Measurements from ENCODE around the gene SLC35D2.

SLC35D2 gene

DNA sequence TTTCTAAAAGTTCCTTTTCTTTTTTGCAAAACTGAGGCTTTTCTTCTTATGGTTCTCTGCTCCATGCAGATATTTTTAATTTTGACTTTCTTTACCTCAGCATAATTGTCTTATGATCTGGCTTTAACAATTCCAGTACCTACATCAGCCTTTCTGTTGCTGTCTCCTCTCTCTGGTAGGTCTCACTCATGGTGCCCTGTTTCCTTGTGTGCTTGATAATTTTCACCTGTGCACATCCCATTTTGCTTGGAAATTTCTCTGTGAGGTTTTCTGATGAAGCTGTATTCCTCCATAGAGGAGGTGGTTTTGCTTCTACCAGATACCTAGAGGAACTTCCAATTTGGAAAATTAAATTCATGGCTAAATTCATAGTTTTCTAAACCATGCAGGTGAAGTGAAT, 79.3 kb downstream of the SLC35D2 start:
- Histone ChIP-seq H3K27ac (ENCODE audit: low read depth, low read length, severe bottlenecking) (no peak overlapping the region), H3K4me1 (ENCODE audit: control insufficient read depth, insufficient read depth, low read length, poor library complexity, severe bottlenecking) (peaks cover 8% of the 10 kb centered on the region), H3K36me3 (ENCODE audit: control insufficient read depth, insufficient read depth, low read length) (no peaks in the 10 kb centered on the region), H3K4me3 (ENCODE audit: extremely low read depth, insufficient read depth, low read length, poor library complexity, severe bottlenecking) (no peak overlapping the region), H3K9me3 (ENCODE audit: control insufficient read depth, low read length) (no peaks in the 10 kb centered on the region)

DNA sequence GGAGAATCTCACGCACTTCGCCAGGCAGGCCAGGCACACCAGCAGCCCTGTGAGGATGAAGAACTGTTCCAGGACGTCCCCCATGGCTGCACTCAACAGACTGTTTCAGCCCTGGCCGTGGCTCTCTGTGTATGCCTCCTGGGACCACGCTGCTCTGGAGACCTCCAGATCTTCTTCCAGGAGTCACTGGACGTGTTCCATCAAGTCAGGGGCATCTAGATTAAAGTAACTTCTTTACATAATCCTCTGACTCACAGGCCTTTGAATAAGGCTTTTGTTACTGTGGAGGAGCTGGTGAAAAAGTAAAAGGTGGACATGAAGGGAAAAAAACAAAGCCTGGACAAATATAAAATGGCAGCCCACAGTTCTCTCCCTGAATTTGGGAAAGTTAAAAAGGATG, 81.5 kb downstream of the SLC35D2 start, which contains the start of gene HSD17B3:
Gene HSD17B3, minus strand, starts transcription at position 156 of the 400 bp plus-strand sequence. Its CDS starts 72 bp downstream, at position 84.
- 90 to 91% methylated on average over 5 of the region's 6 CpGs for WGBS, 2 experiments (ENCODE audit: insufficient coverage in 2 of 2)
- Histone ChIP-seq H3K4me1 (ENCODE audit: control insufficient read depth, insufficient read depth, low read length, poor library complexity, severe bottlenecking) (peaks cover 8% of the 10 kb centered on the region), H3K27ac (ENCODE audit: low read depth, low read length, severe bottlenecking) (no peak within 1 kb of the TSS), H3K9me3 (ENCODE audit: control insufficient read depth, low read length) (no peaks in the 10 kb centered on the region), H3K4me3 (ENCODE audit: extremely low read depth, insufficient read depth, low read length, poor library complexity, severe bottlenecking) (no peak within 1 kb of the TSS), H3K36me3 (ENCODE audit: control insufficient read depth, insufficient read depth, low read length) (no peaks in the 10 kb centered on the region)

DNA sequence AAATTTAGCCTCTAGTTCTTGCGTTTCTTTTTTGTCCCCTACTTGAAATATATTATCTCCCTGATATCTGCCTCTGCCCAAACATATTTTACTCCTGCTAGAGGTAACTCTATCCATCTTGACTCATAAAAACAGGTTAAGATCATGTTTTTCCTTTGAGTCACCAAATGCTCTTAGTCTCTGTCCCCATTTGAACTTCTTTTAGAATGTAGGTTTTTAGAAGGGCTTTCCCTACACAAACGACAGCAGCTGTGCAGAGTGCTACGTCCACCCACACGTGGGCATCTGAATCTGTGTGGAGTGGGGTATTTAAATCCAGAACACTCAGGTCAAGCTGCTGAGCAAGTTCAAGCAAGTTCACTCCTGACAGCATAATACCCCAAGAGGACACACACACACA, 83.7 kb downstream of the SLC35D2 start:
- no peak overlapping the region for H3K27ac ChIP-seq (ENCODE audit: low read depth, low read length, severe bottlenecking)
- H3K36me3 ChIP-seq (ENCODE audit: control insufficient read depth, insufficient read depth, low read length), result no peaks in the 10 kb centered on the region
- no peak overlapping the region for H3K4me3 ChIP-seq (ENCODE audit: extremely low read depth, insufficient read depth, low read length, poor library complexity, severe bottlenecking)
- WGBS, 2 experiments (ENCODE audit: insufficient coverage in 2 of 2), result 91 to 100% methylated on average over 1 of the region's 4 CpGs
- H3K4me1 ChIP-seq (ENCODE audit: control insufficient read depth, insufficient read depth, low read length, poor library complexity, severe bottlenecking), result peaks cover 8% of the 10 kb centered on the region
- no peaks in the 10 kb centered on the region for H3K9me3 ChIP-seq (ENCODE audit: control insufficient read depth, low read length)

- Histone ChIP-seq H3K36me3 (ENCODE audit: control insufficient read depth, insufficient read depth, low read length) (no peaks in the 10 kb centered on the region), H3K4me3 (ENCODE audit: extremely low read depth, insufficient read depth, low read length, poor library complexity, severe bottlenecking) (no peak overlapping the region), H3K27ac (ENCODE audit: low read depth, low read length, severe bottlenecking) (no peak overlapping the region), H3K9me3 (ENCODE audit: control insufficient read depth, low read length) (no peaks in the 10 kb centered on the region), H3K4me1 (ENCODE audit: control insufficient read depth, insufficient read depth, low read length, poor library complexity, severe bottlenecking) (no peaks in the 10 kb centered on the region)
- WGBS, 2 experiments (ENCODE audit: insufficient coverage in 2 of 2), result 89 to 100% methylated on average over 1 to 2 of the region's 3 CpGs
Measured at GRCh38 chr9:96294159-96294545, 89.4 kb downstream of the SLC35D2 start.

DNA sequence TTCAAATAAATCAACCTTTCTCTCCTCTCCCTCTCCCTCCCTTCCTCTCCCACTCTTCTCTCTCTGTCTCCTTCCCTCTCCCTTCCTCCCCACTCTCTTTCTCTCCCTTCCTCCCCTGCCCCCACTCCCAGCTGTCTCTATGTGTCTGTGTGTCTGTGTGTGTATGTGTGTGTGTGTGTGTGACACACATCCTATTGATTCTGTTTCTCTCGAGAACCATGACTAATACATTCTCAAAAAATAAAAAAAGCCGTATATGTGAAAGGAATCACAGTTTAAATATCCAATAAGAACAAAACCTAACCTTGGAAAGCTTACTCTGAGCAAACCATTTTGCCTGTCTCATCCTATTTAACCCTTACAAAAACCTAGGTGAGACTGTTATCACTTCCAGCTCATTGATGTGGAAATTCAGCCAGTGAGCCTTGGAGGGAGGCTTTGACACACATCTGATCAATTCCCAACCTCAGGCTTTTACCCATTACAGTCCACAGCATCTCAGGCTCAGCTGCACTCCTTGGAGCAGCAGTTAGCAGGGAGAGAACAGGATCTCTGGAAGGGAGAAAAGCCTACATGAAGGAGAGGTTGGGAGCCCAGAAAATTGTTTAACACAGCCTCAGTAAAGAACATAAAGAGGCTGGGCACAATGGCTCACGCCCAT, 89.9 kb downstream of the SLC35D2 start:
- no peaks in the 10 kb centered on the region for H3K9me3 ChIP-seq (ENCODE audit: control insufficient read depth, low read length)
- H3K4me1 ChIP-seq (ENCODE audit: control insufficient read depth, insufficient read depth, low read length, poor library complexity, severe bottlenecking), result no peaks in the 10 kb centered on the region
- H3K4me3 ChIP-seq (ENCODE audit: extremely low read depth, insufficient read depth, low read length, poor library complexity, severe bottlenecking), result no peak overlapping the region
- WGBS, 2 experiments (ENCODE audit: insufficient coverage in 2 of 2), result 100% methylated on average over 2 of the region's 3 CpGs; no CpG with 5 or more reads in 1 of the 2 experiments
- H3K36me3 ChIP-seq (ENCODE audit: control insufficient read depth, insufficient read depth, low read length), result no peaks in the 10 kb centered on the region
- no peak overlapping the region for H3K27ac ChIP-seq (ENCODE audit: low read depth, low read length, severe bottlenecking)

- Histone ChIP-seq H3K9me3 (ENCODE audit: control insufficient read depth, low read length) (peaks cover 9% of the 10 kb centered on the region), H3K27ac (ENCODE audit: low read depth, low read length, severe bottlenecking) (no peak overlapping the region), H3K4me1 (ENCODE audit: control insufficient read depth, insufficient read depth, low read length, poor library complexity, severe bottlenecking) (no peaks in the 10 kb centered on the region), H3K36me3 (ENCODE audit: control insufficient read depth, insufficient read depth, low read length) (no peaks in the 10 kb centered on the region), H3K4me3 (ENCODE audit: extremely low read depth, insufficient read depth, low read length, poor library complexity, severe bottlenecking) (no peak overlapping the region)
- WGBS, 2 experiments (ENCODE audit: insufficient coverage in 2 of 2), result 81 to 88% methylated on average over 2 of the region's 2 CpGs
Measured at GRCh38 chr9:96289392-96289791, 94.1 kb downstream of the SLC35D2 start.

DNA sequence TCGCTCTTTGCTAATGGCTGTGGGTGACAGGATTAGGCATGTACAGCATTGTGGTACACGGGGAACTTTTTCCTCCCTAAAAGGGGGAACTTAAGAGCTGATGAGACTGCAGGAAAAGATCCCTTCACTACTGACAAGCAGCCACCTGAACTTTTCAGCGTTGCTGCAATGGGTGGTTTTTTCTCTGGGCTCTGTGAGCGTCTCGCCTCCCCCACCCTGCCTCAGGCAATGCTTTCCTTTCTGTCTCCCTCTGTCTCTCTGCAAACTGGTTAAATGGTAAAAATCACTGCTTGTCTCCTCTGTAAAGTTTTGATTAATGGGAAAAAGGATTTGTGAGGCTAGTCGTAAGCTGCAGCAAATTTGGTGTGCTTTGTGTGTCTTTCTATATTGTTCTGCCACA, 101.9 kb downstream of the SLC35D2 start:
- Histone ChIP-seq H3K9me3 (ENCODE audit: control insufficient read depth, low read length) (peaks cover 12% of the 10 kb centered on the region), H3K4me3 (ENCODE audit: extremely low read depth, insufficient read depth, low read length, poor library complexity, severe bottlenecking) (no peak overlapping the region), H3K27ac (ENCODE audit: low read depth, low read length, severe bottlenecking) (no peak overlapping the region), H3K36me3 (ENCODE audit: control insufficient read depth, insufficient read depth, low read length) (no peaks in the 10 kb centered on the region), H3K4me1 (ENCODE audit: control insufficient read depth, insufficient read depth, low read length, poor library complexity, severe bottlenecking) (no peaks in the 10 kb centered on the region)
- 86 to 100% methylated on average over 1 to 4 of the region's 6 CpGs for WGBS, 2 experiments (ENCODE audit: insufficient coverage in 2 of 2)

- Histone ChIP-seq H3K4me1 (ENCODE audit: control insufficient read depth, insufficient read depth, low read length, poor library complexity, severe bottlenecking) (no peaks in the 10 kb centered on the region), H3K27ac (ENCODE audit: low read depth, low read length, severe bottlenecking) (no peak overlapping the region), H3K4me3 (ENCODE audit: extremely low read depth, insufficient read depth, low read length, poor library complexity, severe bottlenecking) (no peak overlapping the region), H3K9me3 (ENCODE audit: control insufficient read depth, low read length) (peaks cover 8% of the 10 kb centered on the region), H3K36me3 (ENCODE audit: control insufficient read depth, insufficient read depth, low read length) (no peaks in the 10 kb centered on the region)
- 84 to 90% methylated on average over 3 to 7 of the region's 8 CpGs for WGBS, 2 experiments (ENCODE audit: insufficient coverage in 2 of 2)
Measured at GRCh38 chr9:96279932-96280331, 103.6 kb downstream of the SLC35D2 start.

GRCh38 chr9:96274939-96275338, 108.6 kb downstream of the SLC35D2 start:
- WGBS, 2 experiments (ENCODE audit: insufficient coverage in 2 of 2), result no CpG with 5 or more reads among the region's 2 CpGs

More at GRCh38 chr9:96274939-96275338, 108.6 kb downstream of the SLC35D2 start:
- no peaks in the 10 kb centered on the region for H3K36me3 ChIP-seq (ENCODE audit: control insufficient read depth, insufficient read depth, low read length)
- H3K4me3 ChIP-seq (ENCODE audit: extremely low read depth, insufficient read depth, low read length, poor library complexity, severe bottlenecking), result no peak overlapping the region
- no peaks in the 10 kb centered on the region for H3K4me1 ChIP-seq (ENCODE audit: control insufficient read depth, insufficient read depth, low read length, poor library complexity, severe bottlenecking)
- H3K27ac ChIP-seq (ENCODE audit: low read depth, low read length, severe bottlenecking), result no peak overlapping the region
- H3K9me3 ChIP-seq (ENCODE audit: control insufficient read depth, low read length), result peaks cover 15% of the 10 kb centered on the region

Measured in mesodermal cell (in vitro differentiated cells).